ENCODE data around the gene TMEM144.

GRCh38 chr4:158186815-158187214 is 23.5 kb upstream of the TMEM144 start:
- TF ChIP-seq EZH2 (IDR thresholded peaks at IDR 0.05; ENCODE audit: insufficient read depth, poor library complexity, severe bottlenecking) (no peak), EZH2phosphoT487 (IDR thresholded peaks at IDR 0.05; ENCODE audit: insufficient read depth, low read depth) (no peak)

Data from GM23248 (cell line).